NCI-H1092 (cell line): ENCODE results near the gene ROS1.
"Not testable (repeated sequence)": the region's sequence is repeated elsewhere in the genome, so short reads cannot be mapped to it uniquely, and the experiment has no call there.

Experiments used
- DNase-seq: peaks from one replicate; lab custom pipeline; 2025; lab: John Stamatoyannopoulos, UW

The ROS1 gene

GRCh38 chr6:117266257-117267053, 159.3 kb downstream of the ROS1 start:
- no peak for DNase-seq

GRCh38 chr6:117265410-117266256, 160.1 kb downstream of the ROS1 start, which contains the start of gene VGLL2:
VGLL2 (plus strand) TSS chr6:117265558; CDS start chr6:117265764, 206 bp downstream.
- DNase-seq = no peak

GRCh38 chr6:117264692-117265409, 160.9 kb downstream of the ROS1 start:
- DNase-seq = no peak

GRCh38 chr6:117264369-117264691, 161.4 kb downstream of the ROS1 start:
- DNase-seq = no peak

- no peak for DNase-seq
These were observed 162.3 kb downstream of the ROS1 start for GRCh38 chr6:117263353-117263927.

DNA sequence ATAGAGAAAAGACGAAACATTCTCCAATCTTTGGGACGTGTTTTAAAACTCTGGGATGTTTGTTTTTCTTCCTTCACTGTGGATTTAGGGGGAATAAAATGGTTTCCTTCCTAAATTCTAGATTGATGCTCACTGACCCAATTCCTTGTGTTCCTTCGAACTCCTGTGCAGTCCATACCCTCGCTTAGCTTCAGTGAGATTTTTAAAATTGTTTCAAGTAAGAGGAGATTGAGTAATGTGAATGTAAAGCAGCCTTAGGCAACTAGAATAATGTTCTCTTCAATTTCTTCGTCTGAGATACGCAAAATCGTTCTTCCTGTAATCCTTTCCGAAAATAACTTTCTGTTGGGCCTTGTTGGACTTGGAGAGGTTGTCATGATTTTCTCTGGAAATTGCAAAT, 162.9 kb downstream of the ROS1 start:
- DNase-seq = no peak

DNA sequence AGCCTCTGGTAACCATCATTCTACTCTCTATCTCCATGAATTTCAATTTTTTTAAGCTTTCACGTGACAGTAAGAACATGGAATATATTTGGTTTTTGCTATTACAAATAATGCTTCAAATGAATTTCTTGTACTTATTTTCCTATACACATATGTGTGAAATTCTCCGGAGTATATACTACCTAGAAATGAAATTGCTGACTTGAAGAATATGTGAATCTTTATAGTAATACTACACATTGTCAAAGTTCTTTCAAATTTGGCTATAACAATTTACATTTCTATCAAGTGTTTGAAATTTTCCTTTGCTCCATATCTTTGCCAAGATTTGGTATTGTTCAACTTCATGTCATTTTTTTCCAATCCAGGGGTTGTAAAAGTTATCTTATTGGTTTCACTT, 172.0 kb downstream of the ROS1 start:
- no peak for DNase-seq

GRCh38 chr6:117244979-117245378, 180.8 kb downstream of the ROS1 start:
- not testable (repeated sequence) for DNase-seq

- not testable (repeated sequence) for DNase-seq
These were observed 181.2 kb downstream of the ROS1 start for GRCh38 chr6:117244571-117244970.
